Osteocyte (in vitro differentiated cells): ENCODE data around the gene ENAH. TPM values are rescaled to one million over a fixed set of nuclear protein-coding genes. Genes with fewer than 3 reads are reported as not detected.

Experiments
- DNase-seq: peaks from one replicate; pipeline ENCODE4 v3.0.0; 2021; ENCODE audit warnings: mixed read lengths; ENCODE audit not compliant: unreplicated experiment; ENCODE audit errors: extremely low spot score
- H3K27ac Mint-ChIP-seq: one replicate; pipeline ENCODE4 v1.8.0; 2021; ENCODE audit warnings: mild to moderate bottlenecking, mixed read lengths; ENCODE audit not compliant: unreplicated experiment
- H3K27me3 Mint-ChIP-seq: one replicate; pipeline ENCODE4 v1.8.0; 2021; ENCODE audit warnings: mixed read lengths; ENCODE audit not compliant: unreplicated experiment
- H3K36me3 Mint-ChIP-seq: one replicate; pipeline ENCODE4 v1.8.0; 2021; ENCODE audit warnings: mixed read lengths; ENCODE audit not compliant: unreplicated experiment
- H3K4me1 Mint-ChIP-seq: one replicate; pipeline ENCODE4 v1.8.0; 2021; ENCODE audit warnings: mixed read lengths; ENCODE audit not compliant: unreplicated experiment
- H3K4me3 Mint-ChIP-seq: one replicate; pipeline ENCODE4 v1.8.0; 2021; ENCODE audit warnings: mild to moderate bottlenecking, moderate library complexity, mixed read lengths; ENCODE audit not compliant: unreplicated experiment
- H3K9me3 Mint-ChIP-seq: one replicate; pipeline ENCODE4 v1.8.0; 2021; ENCODE audit warnings: mixed read lengths; ENCODE audit not compliant: unreplicated experiment
- CTCF ChIP-seq: fragments of 200-600 bp; sonication (generic); IDR thresholded peaks from 2 replicates; pipeline ENCODE4 v1.5.0; 2021; ENCODE audit warnings: antibody characterized with exemption, mild to moderate bottlenecking, moderate library complexity
- total RNA-seq: library from RNA; stranded (reverse); gene quantifications from 2 replicates; pipeline ENCODE4 v1.2.1, GENCODE V29; 2021

ENAH gene
- total RNA-seq, 1 donor from 2014 or later, result 232 TPM

GRCh38 chr1:225666495-225666894 is 13.6 kb upstream of the ENAH start:
- Mint-ChIP-seq H3K27ac (no peak overlapping the region), H3K4me1 (peaks cover 14% of the 10 kb centered on the region), H3K27me3 (no peaks in the 10 kb centered on the region), H3K4me3 (no peak overlapping the region), H3K9me3 (no peaks in the 10 kb centered on the region), H3K36me3 (no peaks in the 10 kb centered on the region)
- no peak for DNase-seq
- no peak for TF ChIP-seq CTCF

GRCh38 chr1:225664762-225665161 is 11.8 kb upstream of the ENAH start:
- no peak overlapping the region for H3K4me3 Mint-ChIP-seq

GRCh38 chr1:225662155-225662554 is 9.2 kb upstream of the ENAH start:
- no peak for TF ChIP-seq CTCF
- H3K4me1 Mint-ChIP-seq, result peaks cover 27% of the 10 kb centered on the region
- no peak overlapping the region for H3K27ac Mint-ChIP-seq
- H3K36me3 Mint-ChIP-seq, result no peaks in the 10 kb centered on the region
- H3K4me3 Mint-ChIP-seq, result no peak overlapping the region
- no peaks in the 10 kb centered on the region for H3K9me3 Mint-ChIP-seq
- no peak for DNase-seq
- no peaks in the 10 kb centered on the region for H3K27me3 Mint-ChIP-seq

More at GRCh38 chr1:225664762-225665161, 11.8 kb upstream of the ENAH start:
- H3K27me3 Mint-ChIP-seq, result no peaks in the 10 kb centered on the region
- H3K9me3 Mint-ChIP-seq, result no peaks in the 10 kb centered on the region
- H3K36me3 Mint-ChIP-seq, result no peaks in the 10 kb centered on the region
- H3K27ac Mint-ChIP-seq, result no peak overlapping the region
- no peak for DNase-seq
- H3K4me1 Mint-ChIP-seq, result peaks cover 12% of the 10 kb centered on the region
- TF ChIP-seq CTCF, result no peak

- no peaks in the 10 kb centered on the region for H3K27me3 Mint-ChIP-seq
- H3K9me3 Mint-ChIP-seq, result no peaks in the 10 kb centered on the region
- TF ChIP-seq CTCF, result no peak
- peaks cover 35% of the 10 kb centered on the region for H3K4me1 Mint-ChIP-seq
- no peaks in the 10 kb centered on the region for H3K36me3 Mint-ChIP-seq
- DNase-seq, result no peak
- H3K27ac Mint-ChIP-seq, result no peak overlapping the region
- no peak overlapping the region for H3K4me3 Mint-ChIP-seq
Measured at GRCh38 chr1:225660544-225660946, 7.6 kb upstream of the ENAH start.

- no peak for DNase-seq
- Mint-ChIP-seq H3K36me3 (no peaks in the 10 kb centered on the region), H3K4me3 (peak overlapping the region; percentile 26), H3K4me1 (peaks cover 53% of the 10 kb centered on the region), H3K27me3 (no peaks in the 10 kb centered on the region), H3K27ac (peak overlapping the region; percentile 100), H3K9me3 (no peaks in the 10 kb centered on the region)
- no peak for TF ChIP-seq CTCF
Measured at GRCh38 chr1:225658041-225658440, 5.1 kb upstream of the ENAH start.
